Coronary artery (tissue), 2 donors: ENCODE results near the gene FILIP1L.

Experiments used
- DNase-seq: peaks from one replicate; pipeline ENCODE4 v3.0.0-alpha.2; 2017; ENCODE audit warnings: low spot score
- H3K27ac ChIP-seq, 2 donors: fragments of 200-600 bp; sonication (generic); one replicate each; pipeline ENCODE4 v1.5.1; 2016 to 2019
- H3K4me3 ChIP-seq: fragments of 200-600 bp; sonication (generic); 2 replicates; pipeline ENCODE4 v1.5.1; 2016; ENCODE audit warnings: mild to moderate bottlenecking, moderate library complexity
- TF ChIP-seq, protein P1 (sequence below): fragments of 200-600 bp; sonication (generic); IDR thresholded peaks from one replicate; pipeline ENCODE4 v1.5.1; 2019; ENCODE audit warnings: antibody characterized with exemption

Gene FILIP1L

DNA sequence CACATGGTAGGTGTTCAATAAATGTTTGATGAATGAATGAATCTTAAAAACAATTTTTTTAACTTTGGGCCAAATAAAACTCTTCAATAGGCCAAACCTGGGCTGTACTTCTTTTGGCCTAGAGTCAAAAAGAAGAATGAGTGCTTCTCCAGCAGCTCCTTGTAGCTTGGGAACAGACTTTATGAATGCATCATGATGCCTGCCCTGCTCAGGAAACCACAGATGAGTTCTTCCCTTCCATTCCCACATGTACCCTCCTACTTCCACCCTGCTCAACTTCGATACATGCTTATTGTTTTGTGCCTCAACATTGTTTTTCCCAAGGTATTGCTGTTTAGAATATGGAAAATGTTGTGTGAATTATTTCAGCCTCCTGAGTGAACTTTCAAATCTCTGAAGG, 87.0 kb downstream of the FILIP1L start:
- DNase-seq, result no peak
- H3K4me3 ChIP-seq, result no peak overlapping the region
- H3K27ac ChIP-seq, result peak overlapping the region in 1 of 2 donors; percentile 3
- TF ChIP-seq, protein P1, sequence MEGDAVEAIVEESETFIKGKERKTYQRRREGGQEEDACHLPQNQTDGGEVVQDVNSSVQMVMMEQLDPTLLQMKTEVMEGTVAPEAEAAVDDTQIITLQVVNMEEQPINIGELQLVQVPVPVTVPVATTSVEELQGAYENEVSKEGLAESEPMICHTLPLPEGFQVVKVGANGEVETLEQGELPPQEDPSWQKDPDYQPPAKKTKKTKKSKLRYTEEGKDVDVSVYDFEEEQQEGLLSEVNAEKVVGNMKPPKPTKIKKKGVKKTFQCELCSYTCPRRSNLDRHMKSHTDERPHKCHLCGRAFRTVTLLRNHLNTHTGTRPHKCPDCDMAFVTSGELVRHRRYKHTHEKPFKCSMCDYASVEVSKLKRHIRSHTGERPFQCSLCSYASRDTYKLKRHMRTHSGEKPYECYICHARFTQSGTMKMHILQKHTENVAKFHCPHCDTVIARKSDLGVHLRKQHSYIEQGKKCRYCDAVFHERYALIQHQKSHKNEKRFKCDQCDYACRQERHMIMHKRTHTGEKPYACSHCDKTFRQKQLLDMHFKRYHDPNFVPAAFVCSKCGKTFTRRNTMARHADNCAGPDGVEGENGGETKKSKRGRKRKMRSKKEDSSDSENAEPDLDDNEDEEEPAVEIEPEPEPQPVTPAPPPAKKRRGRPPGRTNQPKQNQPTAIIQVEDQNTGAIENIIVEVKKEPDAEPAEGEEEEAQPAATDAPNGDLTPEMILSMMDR, result no peak

DNA sequence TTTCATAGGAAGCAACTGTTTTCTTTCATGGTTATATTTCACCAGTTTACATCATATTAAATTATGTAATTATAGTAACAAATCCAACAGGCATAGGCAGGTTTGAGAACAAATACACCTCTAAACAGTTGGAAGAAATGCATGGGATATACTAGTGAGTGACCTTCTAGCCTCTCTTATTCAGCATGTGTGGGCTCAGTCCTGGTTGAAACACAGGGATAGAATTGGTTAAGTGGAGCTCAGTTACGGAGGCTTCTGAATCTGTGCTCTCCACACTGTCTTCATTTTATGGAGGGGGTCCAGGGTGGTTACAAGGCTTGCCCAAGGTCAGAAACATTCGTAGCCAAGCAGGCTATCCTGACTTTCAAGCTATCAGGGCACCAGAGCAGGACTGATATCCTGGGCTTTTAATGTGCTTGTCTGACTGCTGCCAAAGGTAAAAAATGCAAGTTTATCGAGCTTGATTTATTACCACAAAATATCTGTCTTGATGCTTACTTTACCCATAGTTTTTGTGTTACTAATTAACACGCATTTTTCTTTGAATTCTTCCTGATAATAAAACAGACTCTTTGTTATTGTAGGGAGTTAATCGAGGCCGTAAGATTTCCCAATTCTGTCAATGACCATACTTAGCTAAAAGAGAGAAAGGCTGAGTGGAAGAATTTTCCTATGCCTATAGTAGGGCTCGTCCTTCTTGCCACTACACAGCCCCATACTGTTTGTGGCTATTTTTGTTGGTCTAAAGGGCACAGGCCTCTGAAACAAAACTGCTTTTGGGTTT, 89.6 kb downstream of the FILIP1L start:
- TF ChIP-seq, protein P1, result no peak
- H3K27ac ChIP-seq, result peak overlapping the region; percentile 5 to 77
- DNase-seq, result no peak
- peak overlapping the region; percentile 32 for H3K4me3 ChIP-seq

DNA sequence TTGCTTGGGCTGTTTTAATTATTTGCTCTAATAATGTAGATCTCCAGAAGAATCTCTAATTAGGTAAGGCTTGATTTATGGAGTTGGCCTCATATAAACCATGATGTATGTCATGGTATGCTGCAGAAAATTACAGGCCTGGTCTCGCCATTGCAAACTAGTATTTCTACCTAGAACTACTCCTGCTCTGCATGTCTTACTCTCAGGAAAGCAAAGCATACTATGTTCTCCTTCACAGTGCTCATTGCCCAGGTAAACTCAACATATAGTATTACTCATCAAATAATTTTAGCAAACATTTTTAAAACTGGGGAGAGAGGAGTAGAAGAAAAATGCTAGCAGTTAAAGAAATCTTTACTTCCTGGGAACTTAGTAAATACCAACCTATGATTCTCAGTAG, 90.7 kb downstream of the FILIP1L start:
- peak overlapping the region; percentile 27 to 48 for H3K27ac ChIP-seq
- TF ChIP-seq, protein P1, result no peak

DNA sequence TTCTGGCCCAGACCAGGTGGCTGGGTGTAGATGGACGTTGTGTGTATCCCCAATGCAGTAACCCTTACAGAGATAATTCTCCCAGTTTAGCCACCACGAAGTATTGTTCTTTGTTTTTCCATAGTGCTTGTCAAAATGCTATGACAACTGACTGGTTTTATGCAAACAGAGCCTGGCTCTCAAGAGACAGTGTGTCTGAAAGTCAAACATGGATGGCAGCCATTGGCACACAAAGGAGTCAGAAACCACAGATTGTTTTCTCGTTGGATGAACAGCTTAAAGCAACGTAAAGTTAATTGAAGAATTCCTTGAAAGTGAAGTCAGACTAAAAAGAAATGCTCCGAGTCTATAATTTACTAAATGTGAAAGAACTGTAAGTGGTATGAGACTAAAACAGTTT, 91.2 kb downstream of the FILIP1L start:
- TF ChIP-seq, protein P1, result no peak
- Histone ChIP-seq H3K4me3 (no peak overlapping the region), H3K27ac (peak overlapping the region in 1 of 2 donors; percentile 48)
- DNase-seq, result no peak

More for the DNA sequence above, 90.7 kb downstream of the FILIP1L start:
- no peak for DNase-seq
- no peak overlapping the region for H3K4me3 ChIP-seq

DNA sequence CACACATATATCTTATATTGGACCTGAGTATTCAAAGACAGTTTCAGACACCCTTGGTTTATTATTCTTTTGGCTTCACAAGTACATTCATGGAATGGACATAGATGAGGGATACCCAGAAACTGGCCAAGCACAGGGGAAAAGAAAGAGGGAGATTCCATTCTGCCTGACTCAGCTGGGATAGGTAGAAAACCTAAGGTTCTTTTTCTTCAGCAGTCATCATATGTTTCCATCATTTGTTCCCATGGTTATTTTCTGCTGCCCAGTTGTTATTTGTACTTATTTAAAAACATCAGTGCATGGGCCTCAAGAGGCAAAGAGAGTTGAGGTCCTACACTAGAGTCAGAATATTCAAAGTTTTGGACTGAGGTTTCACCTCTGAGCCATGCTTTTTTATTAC, 91.8 kb downstream of the FILIP1L start:
- no peak for DNase-seq
- H3K4me3 ChIP-seq, result no peak overlapping the region
- TF ChIP-seq, protein P1, result no peak
- H3K27ac ChIP-seq, result peak overlapping the region in 1 of 2 donors; percentile 78

DNA sequence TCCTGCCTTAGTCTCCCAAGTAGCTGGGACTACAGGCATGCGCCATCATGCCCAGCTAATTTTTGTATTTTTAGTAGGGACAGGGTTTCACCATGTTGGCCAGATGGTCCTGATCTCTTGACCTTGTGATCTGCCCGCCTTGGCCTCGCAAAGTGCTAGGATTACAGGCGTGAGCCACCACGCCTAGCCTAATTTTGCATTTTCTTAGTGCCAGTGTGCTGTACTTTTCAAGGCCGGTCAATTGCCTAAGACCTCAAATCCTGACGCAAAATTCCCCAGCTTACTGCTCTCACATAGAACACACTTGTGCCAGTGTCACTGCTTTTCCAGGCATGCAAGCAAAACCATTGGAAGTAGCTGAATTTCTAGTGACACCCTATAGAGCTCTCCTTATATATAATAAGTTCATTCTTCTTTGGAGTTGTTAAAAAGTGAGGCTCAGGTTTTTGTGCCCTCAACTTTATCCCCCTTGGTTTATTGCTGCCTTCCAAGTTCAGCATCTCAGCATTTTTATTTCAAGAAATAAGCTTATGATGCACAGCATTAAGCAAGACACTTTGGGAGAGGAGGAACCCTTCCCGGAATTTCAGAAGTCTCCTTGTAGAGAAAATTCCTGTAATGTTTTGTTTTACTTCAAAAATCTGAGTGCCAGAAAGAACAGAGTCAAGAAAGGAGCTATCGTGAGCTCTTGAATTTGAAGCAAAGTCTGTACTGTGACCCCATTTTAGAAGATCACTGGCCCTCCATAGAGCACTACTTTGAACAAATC, 93.2 kb downstream of the FILIP1L start:
- Histone ChIP-seq H3K27ac (peak overlapping the region; percentile 65 to 78), H3K4me3 (no peak overlapping the region)
- TF ChIP-seq, protein P1, result no peak
- no peak for DNase-seq
